ENCODE results near the gene CUEDC1.

- no peak for TF ChIP-seq CTCF (conservative IDR thresholded peaks at IDR 0.05)
- TF ChIP-seq EZH2 (IDR thresholded peaks at IDR 0.05; ENCODE audit: low read depth): no peak
These were observed 39.2 kb upstream of the CUEDC1 start for GRCh38 chr17:57994436-57994835.

All from PC-9 (cell line).